Lower leg skin (tissue), 4 donors: Measurements from ENCODE around the gene KDM5A. TPM values are rescaled to one million over a fixed set of nuclear protein-coding genes. Genes with fewer than 3 reads are reported as not detected.
"Not testable (repeated sequence)": the region's sequence is repeated elsewhere in the genome, so short reads cannot be mapped to it uniquely, and the experiment has no call there.

Experiments
- DNase-seq, 2 donors: peaks; one replicate each; pipeline ENCODE4 v3.0.0-alpha.2; 2019; ENCODE audit warnings: low spot score in 2 of 2
- H3K4me3 ChIP-seq: fragments of 200-600 bp; sonication (generic); 2 replicates; pipeline ENCODE4 v1.5.1; 2017; ENCODE audit warnings: mild to moderate bottlenecking, low read depth; ENCODE audit not compliant: poor library complexity, severe bottlenecking
- POLR2A ChIP-seq, 2 donors: fragments of 450-650 bp; IDR thresholded peaks; one replicate each; pipeline ENCODE4 v1.6.1; 2016 to 2017; ENCODE audit warnings: antibody characterized with exemption in 2 of 2, mild to moderate bottlenecking in 1 of 2, moderate library complexity in 1 of 2
- WGBS, 2 donors: methylation state at CpG; one replicate each; pipeline ENCODE4 v1.1.5; 2018; 5-methylcytosine and 5-hydroxymethylcytosine counted together
- intact Hi-C: fragments of 100-400 bp; cut with DNase I; formaldehyde crosslinking; loops from one replicate; pipeline ENCODE4 v1.15.0; 2023; ENCODE audit warnings: low total_unique reads
- total RNA-seq, 4 donors: library from RNA; depleted of rRNA; stranded (reverse); fragments of >200 nt; gene quantifications; one replicate each; pipeline ENCODE4 v1.1.0, GENCODE V29; 2016
- TF ChIP-seq, protein P1 (sequence below), 3 donors: fragments of 450-650 bp; IDR thresholded peaks; one replicate each; pipeline ENCODE4 v1.5.1; 2016; ENCODE audit warnings: antibody characterized with exemption in 3 of 3, mild to moderate bottlenecking in 3 of 3, moderate library complexity in 2 of 3

KDM5A gene
- total RNA-seq, 4 donors from 2014 or later, result 43.5 to 85.0 (median 67.0) TPM

- TF ChIP-seq, protein P1, sequence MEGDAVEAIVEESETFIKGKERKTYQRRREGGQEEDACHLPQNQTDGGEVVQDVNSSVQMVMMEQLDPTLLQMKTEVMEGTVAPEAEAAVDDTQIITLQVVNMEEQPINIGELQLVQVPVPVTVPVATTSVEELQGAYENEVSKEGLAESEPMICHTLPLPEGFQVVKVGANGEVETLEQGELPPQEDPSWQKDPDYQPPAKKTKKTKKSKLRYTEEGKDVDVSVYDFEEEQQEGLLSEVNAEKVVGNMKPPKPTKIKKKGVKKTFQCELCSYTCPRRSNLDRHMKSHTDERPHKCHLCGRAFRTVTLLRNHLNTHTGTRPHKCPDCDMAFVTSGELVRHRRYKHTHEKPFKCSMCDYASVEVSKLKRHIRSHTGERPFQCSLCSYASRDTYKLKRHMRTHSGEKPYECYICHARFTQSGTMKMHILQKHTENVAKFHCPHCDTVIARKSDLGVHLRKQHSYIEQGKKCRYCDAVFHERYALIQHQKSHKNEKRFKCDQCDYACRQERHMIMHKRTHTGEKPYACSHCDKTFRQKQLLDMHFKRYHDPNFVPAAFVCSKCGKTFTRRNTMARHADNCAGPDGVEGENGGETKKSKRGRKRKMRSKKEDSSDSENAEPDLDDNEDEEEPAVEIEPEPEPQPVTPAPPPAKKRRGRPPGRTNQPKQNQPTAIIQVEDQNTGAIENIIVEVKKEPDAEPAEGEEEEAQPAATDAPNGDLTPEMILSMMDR (IDR thresholded peaks at IDR 0.05), result no peak
- TF ChIP-seq POLR2A (IDR thresholded peaks at IDR 0.05), result no peak
- intact Hi-C loops, result no loop called here
- H3K4me3 ChIP-seq, result peak within 1 kb of the TSS; percentile 75
- WGBS, 2 donors, result 0% methylated on average over 45 of the region's 45 CpGs
- DNase-seq, result peak; percentile 91 to 98
Measured at GRCh38 chr12:401235-402028, 12.3 kb upstream of the KDM5A start, which contains the start of gene CCDC77. TSS of gene CCDC77 (plus strand) at chr12:401644. CDS start at chr12:409384, 7,740 bp downstream.

GRCh38 chr12:400828-401227, 11.7 kb upstream of the KDM5A start:
- 63 to 64% methylated on average over 8 of the region's 8 CpGs for WGBS, 2 donors
- DNase-seq, result no peak
- no peak overlapping the region for H3K4me3 ChIP-seq
- intact Hi-C loops, result no loop called here
- TF ChIP-seq POLR2A (IDR thresholded peaks at IDR 0.05), result no peak

GRCh38 chr12:388541-389141, 479 bp downstream of the KDM5A start:
- intact Hi-C loops, result no loop called here
- H3K4me3 ChIP-seq, result peak overlapping the region; percentile 94
- DNase-seq, result peak in 1 of 2 donors; percentile 85
- 0 to 1% methylated on average over 25 to 33 of the region's 35 CpGs for WGBS, 2 donors
- TF ChIP-seq POLR2A (IDR thresholded peaks at IDR 0.05), result no peak
- TF ChIP-seq, protein P1 (IDR thresholded peaks at IDR 0.05), result no peak

- intact Hi-C loops, result no loop called here
- WGBS, 2 donors, result 0 to 4% methylated on average over 2 of the region's 2 CpGs
- no peak for TF ChIP-seq POLR2A (IDR thresholded peaks at IDR 0.05)
- TF ChIP-seq, protein P1 (IDR thresholded peaks at IDR 0.05), result no peak
- peak overlapping the region; percentile 94 for H3K4me3 ChIP-seq
- DNase-seq, result no peak
Measured at GRCh38 chr12:388012-388411, 1.1 kb downstream of the KDM5A start.

DNA sequence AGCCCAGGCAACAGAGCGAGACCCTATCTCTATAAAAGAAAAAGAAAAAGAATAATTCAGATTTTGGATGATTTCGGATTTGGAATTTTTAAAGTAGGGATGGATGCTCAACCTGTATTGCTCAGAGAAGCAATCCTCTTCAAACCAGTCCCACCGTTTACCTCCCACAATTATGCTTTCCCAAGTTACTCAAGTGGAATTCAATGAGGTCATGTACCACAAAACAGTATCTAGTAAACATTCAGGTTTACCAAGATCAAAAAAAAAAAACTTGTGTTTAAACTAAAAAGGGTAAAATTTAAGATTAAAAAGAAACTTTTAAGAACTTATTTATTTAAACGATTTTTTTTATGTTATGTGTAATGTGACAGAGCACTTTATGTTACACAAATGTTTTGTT, 2.5 kb downstream of the KDM5A start:
- no peak overlapping the region for H3K4me3 ChIP-seq
- no peak for TF ChIP-seq POLR2A (IDR thresholded peaks at IDR 0.05)
- TF ChIP-seq, protein P1 (IDR thresholded peaks at IDR 0.05), result no peak
- no peak for DNase-seq
- 59 to 63% methylated on average over 4 of the region's 4 CpGs for WGBS, 2 donors
- intact Hi-C loops, result no loop called here

DNA sequence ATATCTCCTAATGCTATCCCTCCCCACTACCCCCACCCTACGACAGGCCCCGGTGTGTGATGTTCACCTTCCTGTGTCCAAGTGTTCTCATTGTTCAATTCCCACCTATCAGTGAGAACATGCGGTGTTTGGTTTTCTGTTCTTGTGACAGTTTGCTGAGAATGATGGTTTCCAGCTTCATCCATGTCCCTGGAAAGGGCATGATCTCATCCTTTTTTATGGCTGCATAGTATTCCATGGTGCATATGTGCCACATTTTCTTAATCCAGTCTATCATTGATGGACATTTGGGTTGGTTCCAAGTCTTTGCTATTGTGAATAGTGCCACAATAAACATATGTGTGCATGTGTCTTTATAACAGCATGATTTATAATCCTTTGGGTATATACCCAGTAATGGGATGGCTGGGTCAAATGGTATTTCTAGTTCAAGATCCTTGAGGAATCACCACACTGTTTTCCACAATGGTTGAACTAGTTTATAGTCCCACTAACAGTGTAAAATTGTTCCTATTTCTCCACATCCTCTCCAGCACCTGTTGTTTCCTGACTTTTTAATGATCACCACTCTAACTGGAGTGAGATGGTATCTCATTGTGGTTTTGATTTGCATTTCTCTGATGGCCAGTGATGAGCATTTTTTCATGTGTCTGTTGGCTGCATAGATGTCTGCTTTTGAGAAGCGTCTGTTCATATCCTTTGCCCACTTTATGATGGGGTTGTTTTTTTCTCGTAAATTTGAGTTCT, 18.2 kb downstream of the KDM5A start:
- intact Hi-C loops, DNase-seq, H3K4me3 ChIP-seq: not testable (repeated sequence)
- whole genome bisulfite sequencing, 2 donors, result 97 to 98% methylated on average over 5 of the region's 5 CpGs
